NCI-H2081 treated with DMSO at 0.1 percent for 48 hours (cell line): ENCODE results near the gene OR10G2.
"Not testable (repeated sequence)": the region's sequence is repeated elsewhere in the genome, so short reads cannot be mapped to it uniquely, and the experiment has no call there.

Source experiments
- DNase-seq: peaks from one replicate; lab custom pipeline; 2025; lab: John Stamatoyannopoulos, UW

Gene OR10G2

GRCh38 chr14:21634840-21635239 is at the start of gene OR10G2:
Gene OR10G2 (minus strand): TSS chr14:21634940. CDS start chr14:21634842, 98 bp downstream.
- no peak for DNase-seq

GRCh38 chr14:21680072-21680471 is 45.3 kb upstream of the OR10G2 start:
- DNase-seq = no peak

GRCh38 chr14:21675566-21675965 is 40.8 kb upstream of the OR10G2 start:
- no peak for DNase-seq

GRCh38 chr14:21673718-21674117 is 39.0 kb upstream of the OR10G2 start, which contains the start of gene OR4E1:
Gene OR4E1 (minus strand): TSS chr14:21673818. CDS start chr14:21670935, 2,883 bp downstream.
- DNase-seq = no peak

- DNase-seq = no peak
Observed at GRCh38 chr14:21672116-21672515, 37.4 kb upstream of the OR10G2 start.

GRCh38 chr14:21671371-21671770 is 36.6 kb upstream of the OR10G2 start:
- DNase-seq = no peak

GRCh38 chr14:21669284-21669683 is 34.5 kb upstream of the OR10G2 start:
- no peak for DNase-seq

GRCh38 chr14:21668377-21668776 is 33.6 kb upstream of the OR10G2 start:
- no peak for DNase-seq

- no peak for DNase-seq
Observed at GRCh38 chr14:21656980-21657379, 22.2 kb upstream of the OR10G2 start.

GRCh38 chr14:21654215-21654614 is 19.5 kb upstream of the OR10G2 start:
- DNase-seq = no peak

GRCh38 chr14:21653331-21653885 is 18.7 kb upstream of the OR10G2 start, which contains the start of gene OR4E2:
Gene OR4E2 (plus strand): TSS chr14:21653835. CDS start chr14:21665083, 11,248 bp downstream.
- no peak for DNase-seq

- no peak for DNase-seq
Observed at GRCh38 chr14:21652209-21652808, 17.6 kb upstream of the OR10G2 start.

- DNase-seq = no peak
Observed at GRCh38 chr14:21647380-21647779, 12.6 kb upstream of the OR10G2 start.

GRCh38 chr14:21643407-21643806 is 8.7 kb upstream of the OR10G2 start:
- no peak for DNase-seq

- DNase-seq = no peak
Observed at GRCh38 chr14:21642683-21643082, 7.9 kb upstream of the OR10G2 start.

GRCh38 chr14:21631084-21631483 is 3.7 kb downstream of the OR10G2 start:
- DNase-seq = no peak

- DNase-seq = not testable (repeated sequence)
Observed at GRCh38 chr14:21630503-21630902, 4.2 kb downstream of the OR10G2 start.

GRCh38 chr14:21626491-21627230 is 8.1 kb downstream of the OR10G2 start:
- no peak for DNase-seq

GRCh38 chr14:21617614-21618013 is 17.1 kb downstream of the OR10G2 start:
- no peak for DNase-seq

- DNase-seq = no peak
Observed at GRCh38 chr14:21614240-21614639, 20.5 kb downstream of the OR10G2 start.

- DNase-seq = no peak
Observed at GRCh38 chr14:21612324-21612723, 22.4 kb downstream of the OR10G2 start.

- DNase-seq = not testable (repeated sequence)
Observed at GRCh38 chr14:21602181-21602580, 32.6 kb downstream of the OR10G2 start.

GRCh38 chr14:21589317-21589716 is 45.4 kb downstream of the OR10G2 start:
- DNase-seq = no peak
